Naive thymus-derived CD8-positive, alpha-beta T cell (primary cell): Measurements from ENCODE around the gene NUP214. TPM values are rescaled to one million over a fixed set of nuclear protein-coding genes. Genes with fewer than 3 reads are reported as not detected.

Source experiments
- ATAC-seq, 2 donors: fragments of 150-1000 bp; cut with Tn5 transposase in 1 of 2; sonication (Bioruptor Pico), chemical (Tn5 transposase) in 1 of 2; 1 replicate in 1 of 2; 2 replicates in 1 of 2; pipeline ENCODE4 v1.10.0; 2021; ENCODE audit warnings: mild to moderate bottlenecking in 2 of 2, moderate library complexity in 2 of 2
- POLR2A ChIA-PET: fragments of 350-600 bp; sonication (Branson Sonifier 250); formaldehyde crosslinking; loops from one replicate; lab custom pipeline; 2021; ENCODE audit warnings: antibody characterized with exemption; lab: Charles Lee
- DNase-seq, 10 donors: peaks; one replicate each; pipeline versions ENCODE4 v3.0.0 to v3.0.0-alpha.2; 2020 to 2022
- H3K27ac Mint-ChIP-seq, 10 donors: one replicate each; pipeline ENCODE4 v1.8.0; 2020 to 2022; ENCODE audit warnings: mild to moderate bottlenecking in 10 of 10, mixed read lengths in 10 of 10, moderate library complexity in 4 of 10, inconsistent platforms in 1 of 10
- H3K27me3 Mint-ChIP-seq, 5 donors: one replicate each; pipeline ENCODE4 v1.8.0; 2021 to 2022; ENCODE audit warnings: mixed read lengths in 5 of 5
- H3K36me3 Mint-ChIP-seq, 3 donors: one replicate each; pipeline ENCODE4 v1.8.0; 2020 to 2022; ENCODE audit warnings: mixed read lengths in 3 of 3, mild to moderate bottlenecking in 2 of 3, inconsistent platforms in 1 of 3
- H3K4me1 Mint-ChIP-seq, 4 donors: one replicate each; pipeline ENCODE4 v1.8.0; 2021 to 2022; ENCODE audit warnings: mixed read lengths in 4 of 4
- H3K4me3 Mint-ChIP-seq, 10 donors: one replicate each; pipeline ENCODE4 v1.8.0; 2020 to 2022; ENCODE audit warnings: mild to moderate bottlenecking in 10 of 10, mixed read lengths in 10 of 10, moderate library complexity in 6 of 10, inconsistent platforms in 1 of 10
- H3K9me3 Mint-ChIP-seq, 9 donors: one replicate each; pipeline ENCODE4 v1.8.0; 2020 to 2022; ENCODE audit warnings: mixed read lengths in 9 of 9, mild to moderate bottlenecking in 3 of 9, inconsistent platforms in 1 of 9, moderate library complexity in 1 of 9
- polyA plus RNA-seq, 3 donors: library from polyadenylated mRNA; unstranded; fragments of 300-500 nt; fragmentation: Illumina TruSeq; gene quantifications; one replicate each; pipeline ENCODE4 v1.2.3, GENCODE V29; 2021
- total RNA-seq, 8 experiments: library from RNA in 2 of 8; stranded (reverse) in 2 of 8; gene quantifications; one replicate each; pipeline ENCODE4 v1.2.3 and lab custom pipeline; 2021 to 2026

NUP214 gene
- 10 to 100 TPM; 73.9 to 88.5 TPM for total RNA-seq
- polyA plus RNA-seq = 10 to 100 TPM; 10.7 to 24.0 (median 16.5) TPM
- 60.3 to 113 (median 75.9) reads per million in 6 experiments for total RNA-seq (lab: John Stamatoyannopoulos, UW)

DNA sequence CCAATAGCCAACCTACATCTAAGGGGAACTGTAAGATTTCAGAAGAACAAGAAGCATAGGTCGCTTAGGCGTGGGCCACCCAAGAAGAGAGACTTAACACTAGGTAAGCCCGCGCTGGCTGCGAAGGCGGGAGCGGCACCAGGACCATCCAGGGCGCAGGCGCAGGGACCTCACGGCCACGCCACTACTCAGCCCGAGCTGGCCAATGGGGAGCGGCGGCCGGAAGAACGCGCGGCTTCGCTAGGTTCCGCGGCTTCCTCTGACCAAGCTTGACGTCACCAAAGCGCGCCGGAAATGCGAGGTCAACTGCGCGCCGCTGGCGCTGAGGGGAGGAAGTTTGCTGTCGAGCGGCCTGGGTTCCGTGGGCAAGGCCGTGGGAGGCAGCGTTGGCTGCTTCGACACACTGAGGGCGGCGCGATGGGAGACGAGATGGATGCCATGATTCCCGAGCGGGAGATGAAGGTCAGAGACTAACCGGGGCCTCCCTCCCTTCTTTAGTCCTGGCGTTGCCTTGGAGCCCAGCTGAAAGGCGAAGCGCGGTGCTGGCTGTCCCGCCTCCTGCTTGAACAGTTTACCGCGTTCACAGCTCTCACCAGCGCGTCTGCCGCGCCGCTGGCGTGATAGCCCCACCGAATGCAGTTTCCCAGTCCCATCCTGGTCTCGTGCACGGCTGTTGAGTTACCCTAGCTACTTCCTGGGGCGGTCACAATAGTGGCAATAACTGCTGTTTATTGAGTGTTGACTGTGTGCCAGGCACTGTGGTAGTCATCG, at the start of gene NUP214:
TSS of gene NUP214 (plus strand) at position 299 of the 771 bp plus-strand sequence. CDS start at position 418, 119 bp downstream.
- H3K4me3 Mint-ChIP-seq = peak within 1 kb of the TSS; percentile 94 to 100 (median 98)
- peak within 1 kb of the TSS; percentile 97 to 100 (median 99) for H3K27ac Mint-ChIP-seq
- H3K27me3 Mint-ChIP-seq = no peaks in the 10 kb centered on the region
- H3K4me1 Mint-ChIP-seq = peaks cover 13 to 46% (median 24%) of the 10 kb centered on the region in 4 donors
- H3K9me3 Mint-ChIP-seq = no peaks in the 10 kb centered on the region
- peaks cover 0 to 38% (median 15%) of the 10 kb centered on the region in 3 donors for H3K36me3 Mint-ChIP-seq
- DNase-seq (peak; percentile 98 to 100 (median 100)), ATAC-seq (peak; percentile 97 to 98)
- POLR2A ChIA-PET = interaction anchor here (0.5 to 1.3 kb wide), 13 partner anchors 10 to 1116 kb away, joined by 3 to 8 read pairs (median 3); partner anchors contain the start of gene EXOSC2

DNA sequence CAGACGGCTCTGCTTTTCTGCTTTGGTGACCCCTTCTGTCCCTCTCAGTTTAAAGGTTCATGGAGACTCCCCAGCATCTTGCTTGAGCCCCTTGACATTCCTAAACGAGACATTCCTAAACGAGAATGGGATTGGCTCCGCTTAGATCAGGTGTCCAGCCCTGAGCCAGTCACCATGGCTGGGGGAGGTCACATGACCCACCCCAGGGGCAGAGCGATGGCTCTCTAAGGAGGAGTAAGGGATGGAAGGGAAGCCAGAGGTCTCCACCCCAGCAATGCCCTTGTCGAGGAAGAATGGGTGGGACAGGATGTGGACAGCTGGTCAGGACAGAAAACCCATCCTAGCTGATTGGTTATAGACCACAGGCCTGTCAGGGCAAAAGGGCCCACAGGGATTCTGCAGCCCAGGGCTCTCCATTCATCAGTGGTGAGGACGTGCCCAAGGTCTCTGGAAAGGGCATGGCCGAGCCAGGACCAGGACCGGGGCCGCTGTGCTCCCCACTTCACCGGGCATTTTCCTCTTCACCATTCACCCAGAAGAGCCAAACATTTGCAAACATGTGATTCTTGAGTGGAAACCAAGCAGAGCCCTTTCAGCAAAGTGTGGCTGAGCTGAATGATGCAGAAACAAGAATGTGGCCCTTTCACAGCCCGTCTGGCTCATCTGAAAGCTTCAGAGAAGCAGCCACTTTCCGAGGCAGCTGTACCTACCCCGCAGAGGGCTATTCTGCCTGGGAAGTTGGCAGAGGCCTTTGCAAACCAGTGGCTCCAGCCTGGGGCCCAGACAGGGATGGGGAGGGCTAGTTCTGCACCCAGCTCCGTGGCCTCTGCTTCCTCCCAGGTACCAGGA, 48.8 kb upstream of the NUP214 start:
- DNase-seq = no peak
- H3K9me3 Mint-ChIP-seq = no peaks in the 10 kb centered on the region
- no peak overlapping the region for H3K4me3 Mint-ChIP-seq
- no peaks in the 10 kb centered on the region for H3K4me1 Mint-ChIP-seq
- H3K36me3 Mint-ChIP-seq = no peaks in the 10 kb centered on the region
- ATAC-seq = no peak
- POLR2A ChIA-PET = no interaction called here
- H3K27ac Mint-ChIP-seq = no peak overlapping the region
- H3K27me3 Mint-ChIP-seq = no peaks in the 10 kb centered on the region

DNA sequence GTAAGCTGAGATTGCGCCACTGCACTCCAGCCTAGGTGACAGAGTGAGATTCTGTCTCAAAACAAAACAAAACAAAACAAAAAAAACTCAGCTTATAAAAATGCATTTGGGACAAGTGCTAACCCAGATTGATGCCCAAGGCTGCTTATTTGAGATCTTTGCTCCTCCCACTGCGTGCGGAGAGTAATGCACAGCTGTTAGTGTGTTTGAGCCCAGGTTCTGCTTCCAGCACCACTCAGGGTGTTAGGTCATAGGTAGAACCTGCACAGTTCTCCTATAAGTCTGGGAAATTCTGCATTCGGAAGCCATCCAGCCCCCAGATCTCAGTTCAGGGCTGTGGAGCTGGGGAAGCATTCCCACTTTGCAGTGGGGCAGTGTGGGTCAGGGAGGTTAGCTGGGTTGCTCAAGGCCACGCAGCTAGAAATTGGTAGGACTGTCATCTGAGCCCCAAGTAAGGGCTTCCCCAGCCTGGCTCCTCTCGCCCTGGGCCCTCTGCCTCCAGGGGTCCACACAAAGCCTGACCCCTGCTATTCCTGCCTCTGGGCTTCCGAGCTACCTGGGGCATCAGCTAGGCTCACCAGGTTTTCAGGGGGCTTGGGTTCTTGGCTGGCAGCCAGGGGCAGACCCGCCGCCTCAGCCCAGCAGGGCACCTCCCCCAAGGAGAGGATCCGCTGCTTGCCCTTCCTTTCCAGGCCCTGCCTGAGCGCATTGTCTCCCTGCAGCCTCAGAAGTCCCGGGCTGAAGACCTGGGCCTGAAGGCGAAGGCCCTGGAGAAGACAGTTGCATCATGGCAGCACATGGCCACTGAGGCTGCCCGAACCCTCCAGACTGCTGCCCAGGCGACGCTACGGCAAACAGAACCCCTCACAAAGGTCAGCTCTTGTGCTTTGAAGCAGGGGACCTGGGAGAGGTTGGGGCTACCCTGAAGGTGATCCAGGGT, 46.7 kb upstream of the NUP214 start:
- DNase-seq (no peak), ATAC-seq (no peak)
- H3K27ac Mint-ChIP-seq = no peak overlapping the region
- no peaks in the 10 kb centered on the region for H3K4me1 Mint-ChIP-seq
- H3K4me3 Mint-ChIP-seq = no peak overlapping the region
- H3K9me3 Mint-ChIP-seq = no peaks in the 10 kb centered on the region
- no peaks in the 10 kb centered on the region for H3K27me3 Mint-ChIP-seq
- POLR2A ChIA-PET = no interaction called here
- no peaks in the 10 kb centered on the region for H3K36me3 Mint-ChIP-seq

DNA sequence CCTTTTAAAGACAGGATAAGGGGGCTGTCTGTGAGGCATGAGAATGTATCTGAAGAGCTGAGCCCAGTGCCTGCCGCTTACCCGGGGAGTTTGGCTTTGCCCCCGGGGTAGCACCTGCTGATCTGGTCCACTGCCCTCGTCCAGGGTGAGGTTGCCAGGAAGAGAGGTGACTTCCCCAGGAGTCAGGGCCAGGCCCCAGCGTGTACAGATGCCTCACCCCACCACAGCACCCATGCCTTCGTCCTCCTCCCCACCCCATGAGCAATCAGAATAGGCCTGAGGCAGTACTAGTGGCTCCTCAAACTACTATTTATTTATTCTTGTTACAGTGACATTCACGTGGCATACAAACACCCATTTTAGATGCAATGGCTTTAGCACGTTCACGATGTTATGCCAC, 44.8 kb upstream of the NUP214 start:
- H3K27me3 Mint-ChIP-seq = peaks cover 0 to 3% (median 2%) of the 10 kb centered on the region in 5 donors
- POLR2A ChIA-PET = no interaction called here

DNA sequence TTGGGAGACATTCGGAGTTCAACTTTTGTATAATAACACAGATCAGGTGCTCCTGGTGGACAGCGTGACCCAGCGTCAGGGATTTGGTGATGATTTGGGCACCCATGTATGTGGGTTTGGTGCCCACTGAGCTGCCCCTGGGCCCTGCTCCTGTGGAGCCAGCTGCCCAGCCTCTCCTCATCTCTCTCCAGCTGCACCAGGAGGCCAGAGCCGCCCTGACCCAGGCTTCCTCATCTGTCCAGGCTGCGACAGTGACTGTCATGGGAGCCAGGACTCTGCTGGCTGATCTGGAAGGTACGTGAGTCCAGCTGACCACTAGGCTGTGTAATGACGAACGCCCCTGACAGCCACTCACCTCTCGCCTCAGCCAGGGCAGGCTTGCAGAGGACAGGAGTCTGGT, 43.5 kb upstream of the NUP214 start:
- Mint-ChIP-seq H3K4me3 (no peak overlapping the region), H3K4me1 (peaks cover 0 to 2% (median 0%) of the 10 kb centered on the region in 4 donors), H3K27ac (no peak overlapping the region), H3K36me3 (no peaks in the 10 kb centered on the region), H3K9me3 (no peaks in the 10 kb centered on the region), H3K27me3 (peaks cover 0 to 3% (median 2%) of the 10 kb centered on the region in 5 donors)
- POLR2A ChIA-PET = no interaction called here
- ATAC-seq = no peak
- DNase-seq = no peak

More for the DNA sequence above, 44.8 kb upstream of the NUP214 start:
- peaks cover 0 to 2% (median 0%) of the 10 kb centered on the region in 4 donors for H3K4me1 Mint-ChIP-seq
- no peak overlapping the region for H3K27ac Mint-ChIP-seq
- no peaks in the 10 kb centered on the region for H3K36me3 Mint-ChIP-seq
- H3K9me3 Mint-ChIP-seq = no peaks in the 10 kb centered on the region
- DNase-seq (no peak), ATAC-seq (no peak)
- no peak overlapping the region for H3K4me3 Mint-ChIP-seq

DNA sequence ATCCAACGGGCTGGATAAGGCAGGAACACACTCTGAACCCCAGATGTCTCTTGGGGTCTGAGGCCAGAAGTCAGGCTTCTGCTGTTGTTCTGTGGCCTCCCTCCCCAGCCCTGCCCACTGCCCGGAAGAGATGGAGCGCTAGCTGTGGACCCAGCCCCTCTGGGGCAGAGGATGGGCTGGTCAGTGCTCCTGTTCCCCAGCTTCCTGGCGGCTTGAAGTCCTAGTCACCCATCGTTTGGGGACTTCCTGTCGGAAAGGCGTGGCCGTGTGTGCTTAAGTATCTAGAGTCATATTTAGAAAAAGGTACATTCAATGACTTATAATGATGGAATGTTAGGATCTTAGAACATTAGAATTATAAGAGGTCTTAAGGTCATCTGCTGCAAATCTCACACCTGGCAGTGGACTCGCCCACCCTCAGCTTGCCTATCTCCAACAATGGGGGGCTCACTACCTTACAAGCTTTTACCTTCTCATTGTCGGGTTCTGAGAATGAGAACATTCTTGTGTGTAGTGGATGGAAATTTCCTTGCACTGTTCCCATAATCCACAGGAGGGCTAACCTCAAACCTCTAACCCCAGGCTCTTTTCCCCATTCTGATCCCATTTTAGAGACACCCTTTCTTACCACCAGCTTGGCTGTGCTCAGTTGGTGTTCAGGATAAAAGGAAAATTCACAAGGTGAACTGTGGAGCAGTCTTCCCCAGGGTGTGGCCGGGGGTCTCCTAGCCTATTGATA, 42.4 kb upstream of the NUP214 start:
- POLR2A ChIA-PET = interaction anchor here (0.6 kb wide), 1 partner anchor 856 kb away, joined by 4 read pairs; no protein-coding TSS in a partner anchor
- Mint-ChIP-seq H3K27me3 (peaks cover 0 to 4% (median 2%) of the 10 kb centered on the region in 5 donors), H3K36me3 (no peaks in the 10 kb centered on the region), H3K9me3 (no peaks in the 10 kb centered on the region), H3K4me1 (peaks cover 0 to 2% (median 0%) of the 10 kb centered on the region in 4 donors), H3K4me3 (no peak overlapping the region), H3K27ac (no peak overlapping the region)
- no peak for ATAC-seq
- no peak for DNase-seq

DNA sequence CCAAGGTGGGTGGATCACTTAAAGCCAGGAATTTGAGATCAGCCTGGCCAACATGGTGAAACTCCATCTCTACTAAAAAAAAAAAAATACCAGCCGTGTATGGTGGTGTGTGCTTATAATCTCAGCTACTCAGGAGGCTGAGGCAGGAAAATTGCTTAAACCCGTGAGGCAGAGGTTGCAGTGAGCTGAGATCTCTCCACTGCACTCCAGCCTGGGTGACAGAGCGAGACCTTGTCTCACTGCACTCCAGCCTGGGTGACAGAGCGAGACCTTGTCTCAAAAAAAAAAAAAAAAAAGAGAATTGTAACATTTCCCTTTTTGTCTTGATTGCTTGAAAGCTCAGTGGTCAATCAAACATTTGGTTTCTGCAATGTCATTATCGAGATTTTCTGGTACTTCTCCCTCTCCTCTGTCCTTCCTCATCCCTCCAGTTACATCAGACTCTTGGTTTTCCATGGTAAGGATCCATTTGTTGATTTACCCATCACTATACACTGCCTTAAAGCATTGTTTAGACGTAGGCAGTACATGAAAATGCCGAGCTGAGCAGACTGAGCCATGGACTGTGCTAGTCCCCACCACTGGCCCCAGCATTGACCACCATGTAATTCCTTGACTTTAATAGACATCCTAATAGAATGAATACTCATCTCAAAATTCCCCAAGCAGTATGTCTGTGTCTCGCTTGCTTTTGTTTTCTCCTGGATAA, 40.6 kb upstream of the NUP214 start:
- Mint-ChIP-seq H3K27ac (no peak overlapping the region), H3K4me3 (no peak overlapping the region), H3K27me3 (peaks cover 0 to 4% (median 2%) of the 10 kb centered on the region in 5 donors)

DNA sequence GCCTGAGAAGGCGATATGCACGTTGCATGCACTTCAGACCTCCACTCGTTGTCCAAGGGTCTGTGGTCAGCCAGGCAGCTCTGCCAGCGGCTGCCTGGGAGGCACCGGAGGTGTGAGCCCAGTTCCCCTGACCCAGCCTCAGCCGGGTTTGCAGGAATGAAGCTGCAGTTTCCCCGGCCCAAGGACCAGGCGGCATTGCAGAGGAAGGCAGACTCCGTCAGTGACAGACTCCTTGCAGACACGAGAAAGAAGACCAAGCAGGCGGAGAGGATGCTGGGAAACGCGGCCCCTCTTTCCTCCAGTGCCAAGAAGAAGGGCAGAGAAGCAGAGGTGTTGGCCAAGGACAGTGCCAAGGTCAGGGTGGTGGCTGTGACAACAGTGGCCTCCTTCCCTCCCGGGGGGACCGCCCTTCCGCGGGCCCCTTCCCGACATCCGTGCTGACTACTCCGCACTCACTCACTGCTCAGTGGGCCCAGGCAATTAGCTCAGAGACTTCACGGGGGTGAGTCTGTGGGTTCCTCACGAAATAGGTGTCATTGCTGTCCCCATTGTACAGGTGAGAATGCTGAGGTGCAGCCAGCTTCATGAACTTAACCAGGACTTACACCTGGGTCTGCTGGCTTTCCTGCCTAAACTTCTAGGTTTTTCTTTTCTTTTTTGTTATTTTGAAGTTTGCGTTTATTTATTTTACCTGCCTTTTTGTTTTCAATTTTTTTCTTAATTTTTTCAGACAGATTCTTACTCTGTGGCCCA, 39.8 kb upstream of the NUP214 start:
- DNase-seq = no peak
- no peaks in the 10 kb centered on the region for H3K9me3 Mint-ChIP-seq
- H3K36me3 Mint-ChIP-seq = no peaks in the 10 kb centered on the region
- ATAC-seq = no peak
- POLR2A ChIA-PET = no interaction called here
- peaks cover 0 to 2% (median 0%) of the 10 kb centered on the region in 4 donors for H3K4me1 Mint-ChIP-seq
- H3K4me3 Mint-ChIP-seq = no peak overlapping the region
- peaks cover 0 to 4% (median 2%) of the 10 kb centered on the region in 5 donors for H3K27me3 Mint-ChIP-seq
- H3K27ac Mint-ChIP-seq = no peak overlapping the region

More for the DNA sequence above, 40.6 kb upstream of the NUP214 start:
- DNase-seq = no peak
- Mint-ChIP-seq H3K9me3 (no peaks in the 10 kb centered on the region), H3K4me1 (peaks cover 0 to 2% (median 0%) of the 10 kb centered on the region in 4 donors), H3K36me3 (no peaks in the 10 kb centered on the region)
- no peak for ATAC-seq
- POLR2A ChIA-PET = no interaction called here

DNA sequence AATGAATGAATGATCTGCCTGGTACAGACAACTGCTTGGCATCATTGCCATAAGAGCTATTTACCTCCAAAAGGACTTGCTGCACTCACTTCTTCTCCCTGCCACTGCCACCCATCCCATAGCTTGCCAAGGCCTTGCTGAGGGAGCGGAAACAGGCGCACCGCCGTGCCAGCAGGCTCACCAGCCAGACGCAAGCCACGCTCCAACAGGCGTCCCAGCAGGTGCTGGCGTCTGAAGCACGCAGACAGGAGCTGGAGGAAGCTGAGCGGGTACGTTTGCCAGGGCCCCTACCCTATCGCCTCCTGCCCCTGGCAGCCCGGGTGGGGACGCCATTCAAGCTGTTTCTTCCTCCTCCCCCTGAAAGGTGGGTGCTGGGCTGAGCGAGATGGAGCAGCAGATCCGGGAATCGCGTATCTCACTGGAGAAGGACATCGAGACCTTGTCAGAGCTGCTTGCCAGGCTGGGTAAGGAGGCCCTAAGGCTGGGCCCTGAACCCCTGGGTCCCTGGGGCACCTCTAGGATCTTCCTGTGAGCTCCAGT, 38.0 kb upstream of the NUP214 start:
- no peak overlapping the region for H3K4me3 Mint-ChIP-seq
- no peak for ATAC-seq

DNA sequence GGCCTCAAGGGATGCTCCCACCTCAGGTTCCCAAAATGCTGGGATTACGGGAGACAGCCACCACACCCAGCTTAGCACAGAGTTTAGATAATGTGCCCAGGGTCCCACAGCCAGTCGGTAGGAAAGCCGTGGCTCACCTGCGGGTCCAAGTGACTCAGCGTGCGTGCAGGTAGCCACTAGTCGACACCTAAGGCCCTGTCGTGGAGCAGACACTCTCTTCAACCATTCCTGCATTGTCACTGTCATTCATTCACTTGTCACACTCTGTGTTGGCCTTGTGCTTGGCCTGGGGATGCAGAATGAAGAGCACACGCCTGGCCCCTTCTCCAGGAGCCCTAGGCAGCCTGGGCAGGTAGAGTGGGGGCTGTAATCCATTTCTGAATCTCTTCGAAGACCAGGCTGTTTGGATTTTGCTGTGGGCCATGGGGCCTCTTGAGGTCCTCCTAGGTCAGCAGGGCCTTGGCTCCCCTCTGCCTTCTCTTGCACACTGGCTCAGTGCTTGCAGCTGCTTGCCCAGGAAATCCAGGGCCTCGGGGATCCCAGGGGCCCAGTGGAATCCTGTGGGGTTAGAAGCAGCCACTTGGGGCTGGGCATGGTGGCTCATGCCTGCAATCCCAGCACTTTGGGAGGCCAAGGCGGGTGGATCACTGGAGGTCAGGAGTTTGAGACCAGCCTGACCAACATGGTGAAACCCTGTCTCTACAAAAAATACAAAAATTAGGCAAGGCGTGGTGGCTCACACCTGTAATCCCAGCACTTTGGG, 35.2 kb upstream of the NUP214 start:
- Mint-ChIP-seq H3K4me1 (no peaks in the 10 kb centered on the region), H3K27me3 (peaks cover 8 to 20% (median 15%) of the 10 kb centered on the region in 5 donors), H3K4me3 (no peak overlapping the region), H3K27ac (peak overlapping the region in 1 of 10 donors; percentile 29), H3K9me3 (no peaks in the 10 kb centered on the region), H3K36me3 (no peaks in the 10 kb centered on the region)
- POLR2A ChIA-PET = no interaction called here
- no peak for ATAC-seq
- DNase-seq = no peak

More for the DNA sequence above, 38.0 kb upstream of the NUP214 start:
- Mint-ChIP-seq H3K27ac (no peak overlapping the region), H3K36me3 (no peaks in the 10 kb centered on the region), H3K9me3 (no peaks in the 10 kb centered on the region), H3K27me3 (peaks cover 0 to 4% (median 2%) of the 10 kb centered on the region in 5 donors), H3K4me1 (peaks cover 0 to 2% (median 0%) of the 10 kb centered on the region in 4 donors)
- no peak for DNase-seq
- POLR2A ChIA-PET = no interaction called here
